Effector CD4-positive, alpha-beta T cell (primary cell): ENCODE data around the gene SLC43A2.

Source experiments
- DNase-seq: peaks from one replicate; pipeline ENCODE4 v3.0.0-alpha.2; 2020

SLC43A2 gene

DNA sequence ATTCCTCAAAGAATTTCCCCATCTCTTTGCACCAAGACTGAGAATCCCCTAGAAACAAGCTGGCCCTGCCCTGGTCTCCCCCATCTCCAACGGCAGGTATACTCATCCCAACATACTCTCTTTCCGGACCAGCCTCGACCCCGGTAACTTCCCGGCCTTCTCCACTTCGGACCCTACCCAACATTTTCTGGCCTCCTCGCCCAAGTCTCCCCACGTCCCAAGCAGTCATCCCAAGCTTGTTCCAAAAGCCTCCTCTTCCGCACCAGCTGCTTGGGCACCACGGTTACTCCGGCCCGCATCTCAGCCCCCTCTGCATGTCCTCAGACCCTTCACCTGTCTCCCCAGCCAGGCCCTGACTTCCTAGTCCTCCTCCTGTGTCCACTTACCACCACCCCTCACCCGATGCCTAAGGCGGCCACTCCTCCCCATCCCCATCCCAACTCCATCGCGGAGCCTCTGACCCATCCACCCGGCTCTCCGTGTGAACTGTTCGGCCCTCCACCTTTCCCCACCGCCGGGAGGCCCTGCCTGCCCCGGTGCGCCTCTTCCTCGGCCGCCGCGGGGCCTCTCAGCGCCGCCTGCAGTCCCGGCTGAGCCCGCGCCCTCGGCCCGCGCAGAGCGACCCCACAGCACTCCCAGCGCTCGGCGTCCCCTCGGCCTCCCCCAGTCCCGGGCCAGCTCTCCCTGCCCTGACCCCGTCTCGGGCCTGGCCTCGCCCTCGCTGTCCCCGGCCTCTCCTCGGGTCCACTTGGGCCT is 67.0 kb downstream of the SLC43A2 start:
- DNase-seq: peak; percentile 16

DNA sequence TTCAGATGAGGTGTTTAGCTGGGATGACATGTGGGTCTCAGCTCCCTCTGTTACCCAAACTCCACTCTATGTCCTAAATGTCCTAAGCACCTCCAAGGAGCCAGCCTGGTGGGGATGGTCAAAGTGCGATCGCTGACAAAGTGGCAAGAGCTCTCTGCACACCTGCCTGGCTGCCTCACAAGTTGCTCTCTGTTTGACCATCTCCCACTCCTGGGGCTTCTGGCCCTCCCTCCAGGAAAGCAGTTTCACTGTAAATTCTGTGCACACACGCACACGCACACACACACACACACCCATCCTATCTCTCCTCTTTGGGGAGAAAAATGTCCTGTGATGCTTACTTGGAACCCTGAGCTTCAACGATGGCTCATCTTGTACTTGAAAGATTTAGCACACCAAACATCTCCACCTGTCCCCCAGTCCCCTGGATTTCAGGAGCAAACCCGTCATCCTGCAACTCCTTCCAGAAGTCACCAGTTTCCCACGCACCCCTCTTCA is 67.7 kb downstream of the SLC43A2 start:
- DNase-seq: no peak

DNA sequence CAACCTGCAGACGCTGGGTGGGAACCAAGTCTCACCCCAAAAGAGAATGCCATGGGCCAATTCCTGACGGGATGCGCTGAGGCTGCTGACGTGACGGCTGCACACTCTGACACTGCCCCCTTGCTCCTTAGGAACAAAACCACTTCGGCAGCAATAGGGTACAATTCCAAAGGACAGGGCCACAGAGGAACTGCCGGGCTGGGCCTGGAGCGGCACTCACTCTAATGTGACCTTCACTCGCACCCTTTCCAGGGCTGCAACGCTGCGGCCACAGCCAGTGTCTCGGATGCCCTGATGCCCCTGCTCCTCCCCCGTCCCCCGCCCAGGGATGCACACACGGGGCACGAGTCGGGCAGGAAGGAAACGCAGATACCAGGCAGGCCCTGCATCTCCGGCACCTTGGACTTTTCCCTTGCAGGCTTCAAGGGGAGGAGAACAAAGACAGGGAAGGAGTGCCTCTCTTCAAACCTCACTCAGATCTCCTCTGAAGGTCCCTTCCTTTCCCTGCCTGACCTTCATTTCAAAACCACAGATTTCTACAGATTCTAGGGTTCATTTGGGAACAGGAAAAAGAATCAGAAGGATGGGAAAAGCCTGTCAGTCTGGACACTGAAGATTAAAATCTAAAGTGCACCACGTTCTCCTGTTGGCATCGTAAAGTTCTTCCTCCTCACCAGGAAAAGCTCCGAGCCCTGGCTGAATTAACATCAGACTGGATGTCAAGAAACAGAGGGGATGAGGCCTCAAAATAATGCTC is 68.4 kb downstream of the SLC43A2 start:
- no peak for DNase-seq

DNA sequence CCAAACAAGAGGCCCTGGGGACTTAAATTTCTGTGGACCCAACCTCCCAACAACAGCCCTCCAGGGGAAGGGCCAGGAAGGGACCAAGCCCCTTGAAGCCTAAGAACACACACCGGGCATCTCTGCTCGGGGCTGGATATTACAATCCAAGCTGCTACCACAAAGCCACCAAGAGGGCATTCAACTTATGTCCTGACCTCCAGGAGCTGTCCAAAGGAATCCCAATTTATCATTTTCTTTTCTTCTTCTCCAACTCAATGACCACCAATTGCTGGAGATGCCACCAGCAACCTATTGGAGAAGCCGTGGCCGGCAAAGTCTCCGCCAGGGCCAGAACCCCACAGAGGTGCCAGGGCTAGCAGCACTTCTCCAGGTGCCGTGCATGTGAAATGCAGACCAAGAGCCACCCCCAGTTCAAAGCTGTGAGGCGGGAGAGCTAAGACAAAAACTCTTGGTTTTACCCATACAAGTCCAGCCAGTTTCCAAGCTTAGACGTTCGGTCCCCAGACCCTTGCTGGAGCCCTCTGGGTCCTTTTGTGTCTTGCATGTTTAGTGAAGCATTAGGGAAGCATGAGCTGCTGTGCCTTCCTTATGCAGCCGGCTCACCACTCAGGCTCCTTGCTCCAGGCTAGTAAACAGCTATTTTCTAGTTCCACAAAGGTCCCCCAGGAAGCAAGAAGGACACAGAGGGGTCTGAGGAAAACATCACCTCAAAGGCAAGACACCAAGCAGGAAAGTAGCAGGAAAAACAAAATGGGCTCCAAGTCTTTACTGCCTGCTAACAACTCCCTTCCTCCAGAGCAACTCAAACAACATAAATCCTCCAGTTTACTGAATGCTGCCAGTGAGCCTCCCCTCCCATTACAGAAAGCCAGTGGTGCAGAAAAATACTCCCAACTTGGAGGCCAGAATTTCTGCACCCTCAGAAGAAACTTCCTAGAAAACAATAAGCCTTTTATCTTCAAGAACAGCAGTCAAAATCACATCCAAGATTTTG is 69.3 kb downstream of the SLC43A2 start:
- DNase-seq: no peak

DNA sequence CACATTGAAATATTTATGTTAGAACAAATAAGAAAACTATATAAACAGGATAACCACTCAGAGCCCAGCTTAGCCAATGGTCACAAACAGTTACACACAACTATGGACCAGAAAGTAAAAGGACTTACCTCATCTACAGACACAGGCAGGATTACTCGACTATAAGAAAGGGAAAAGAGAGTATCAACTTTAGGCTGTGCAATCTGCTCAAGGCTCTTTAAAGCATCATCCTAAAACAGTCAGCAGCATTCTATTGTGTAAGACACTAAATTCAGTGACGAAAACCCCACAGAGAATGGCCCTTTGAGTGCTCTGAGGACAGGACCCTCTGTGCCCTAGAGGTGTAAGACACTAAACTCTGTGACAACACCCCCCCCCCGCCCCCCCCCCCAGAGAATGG is 70.2 kb downstream of the SLC43A2 start:
- DNase-seq: no peak

DNA sequence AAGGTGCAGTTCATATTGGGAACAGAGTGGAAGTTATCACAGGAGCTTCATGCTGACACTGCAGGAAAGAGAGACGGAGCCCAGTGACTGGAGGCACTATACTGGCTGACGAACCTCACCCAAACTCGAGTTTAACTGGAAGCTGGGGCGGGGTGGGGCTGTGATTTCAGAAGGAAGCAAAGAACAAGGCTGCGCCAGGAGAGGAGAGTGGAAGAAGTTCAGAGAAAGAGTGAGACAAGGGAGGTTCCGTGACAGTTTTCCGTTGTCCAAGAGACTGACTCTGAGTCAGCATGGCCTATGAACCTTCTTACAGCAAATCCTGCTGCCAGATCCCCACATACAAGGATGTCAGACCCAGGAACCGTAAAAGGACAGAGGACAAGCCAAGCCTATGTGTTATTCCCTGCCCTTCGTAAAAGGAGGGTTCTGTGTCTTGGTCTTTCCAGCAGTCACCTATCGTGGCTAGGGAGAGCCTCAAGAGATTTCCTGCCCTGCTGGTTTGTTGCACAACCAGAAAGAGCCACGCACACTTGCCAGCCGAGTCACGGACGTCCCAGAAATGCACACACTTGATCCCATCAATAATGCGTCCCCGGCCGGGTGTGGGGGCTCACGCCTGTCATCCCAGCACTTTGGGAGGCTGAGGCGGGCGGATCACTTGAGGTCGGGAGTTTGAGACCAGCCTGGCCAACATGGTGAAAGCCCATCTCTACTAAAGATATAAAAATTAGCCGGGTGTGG is 71.1 kb downstream of the SLC43A2 start:
- no peak for DNase-seq

DNA sequence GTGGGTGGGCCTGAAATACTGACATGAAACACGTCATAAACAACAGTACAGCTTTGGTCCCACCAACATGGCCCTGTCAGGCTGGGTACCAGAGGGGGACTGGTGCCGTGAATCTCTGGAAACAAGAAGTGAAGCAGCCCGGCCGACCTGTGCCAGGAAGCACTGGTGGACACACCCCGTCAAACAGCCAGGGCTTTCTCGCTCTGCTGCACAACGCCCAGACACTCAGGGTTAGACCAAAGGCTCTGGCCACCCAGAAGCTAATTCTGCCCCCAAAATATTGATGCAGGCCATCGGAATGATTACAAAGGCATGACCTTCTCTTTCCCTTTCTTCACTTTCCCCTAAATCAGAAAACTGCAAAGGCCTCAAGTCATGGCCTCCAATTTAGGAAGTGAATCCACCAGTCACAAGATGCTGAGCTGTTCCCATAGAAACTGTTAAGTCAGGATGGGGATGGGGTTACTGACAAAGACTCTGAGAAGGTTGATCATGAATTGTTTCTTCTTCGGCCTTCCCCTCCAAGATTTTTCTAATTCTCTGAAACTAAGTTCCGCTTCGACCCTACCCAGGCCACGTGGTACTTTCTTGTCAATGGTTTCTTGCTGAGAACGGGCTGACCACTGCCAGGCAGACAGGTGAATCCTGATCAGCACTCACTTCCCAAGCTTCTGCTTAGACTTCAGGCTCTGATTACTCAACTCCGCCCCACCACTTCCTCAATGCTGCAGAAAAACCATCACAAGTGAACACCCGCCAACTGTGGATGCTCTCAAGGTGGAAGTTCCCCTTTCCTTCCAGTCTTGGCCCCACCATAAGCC is 72.8 kb downstream of the SLC43A2 start:
- DNase-seq: no peak

DNA sequence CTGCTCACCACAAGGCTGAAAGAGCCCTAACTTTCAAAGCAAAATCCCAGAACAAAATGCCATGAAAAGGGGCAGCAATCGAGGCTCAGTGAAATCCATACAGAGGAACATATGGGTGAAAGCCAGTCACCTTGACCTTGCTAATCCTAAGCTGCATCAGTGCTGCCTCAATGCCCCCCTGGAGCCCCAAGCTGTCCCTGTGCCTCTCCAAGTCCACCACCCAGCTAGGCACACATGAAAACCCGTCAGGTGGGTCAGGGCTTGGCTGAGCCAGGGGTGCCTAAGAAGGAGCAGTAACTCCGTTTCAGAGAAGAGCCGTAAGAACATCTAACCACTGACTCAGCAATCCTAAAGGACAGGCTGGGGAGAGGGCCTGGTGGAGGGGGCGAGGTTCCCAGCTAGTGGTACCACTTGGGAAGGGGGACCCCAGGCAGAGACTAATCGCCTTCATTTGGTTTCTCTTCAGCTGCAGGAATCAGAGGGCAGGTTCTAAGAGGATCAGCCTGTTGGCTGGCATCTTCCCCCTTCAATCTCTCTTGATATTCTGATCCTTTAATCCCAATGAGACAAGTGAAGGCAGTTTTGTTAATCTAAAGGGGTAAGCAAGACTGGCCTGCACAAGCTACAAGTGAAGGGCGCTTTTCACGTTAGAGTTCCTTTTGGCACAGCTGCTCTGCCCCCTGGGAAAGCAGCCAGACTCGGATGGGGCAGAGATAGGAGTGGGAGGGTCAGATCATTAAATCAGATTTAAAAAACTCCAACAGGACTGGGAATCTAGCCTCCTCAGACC is 73.7 kb downstream of the SLC43A2 start:
- DNase-seq: no peak

DNA sequence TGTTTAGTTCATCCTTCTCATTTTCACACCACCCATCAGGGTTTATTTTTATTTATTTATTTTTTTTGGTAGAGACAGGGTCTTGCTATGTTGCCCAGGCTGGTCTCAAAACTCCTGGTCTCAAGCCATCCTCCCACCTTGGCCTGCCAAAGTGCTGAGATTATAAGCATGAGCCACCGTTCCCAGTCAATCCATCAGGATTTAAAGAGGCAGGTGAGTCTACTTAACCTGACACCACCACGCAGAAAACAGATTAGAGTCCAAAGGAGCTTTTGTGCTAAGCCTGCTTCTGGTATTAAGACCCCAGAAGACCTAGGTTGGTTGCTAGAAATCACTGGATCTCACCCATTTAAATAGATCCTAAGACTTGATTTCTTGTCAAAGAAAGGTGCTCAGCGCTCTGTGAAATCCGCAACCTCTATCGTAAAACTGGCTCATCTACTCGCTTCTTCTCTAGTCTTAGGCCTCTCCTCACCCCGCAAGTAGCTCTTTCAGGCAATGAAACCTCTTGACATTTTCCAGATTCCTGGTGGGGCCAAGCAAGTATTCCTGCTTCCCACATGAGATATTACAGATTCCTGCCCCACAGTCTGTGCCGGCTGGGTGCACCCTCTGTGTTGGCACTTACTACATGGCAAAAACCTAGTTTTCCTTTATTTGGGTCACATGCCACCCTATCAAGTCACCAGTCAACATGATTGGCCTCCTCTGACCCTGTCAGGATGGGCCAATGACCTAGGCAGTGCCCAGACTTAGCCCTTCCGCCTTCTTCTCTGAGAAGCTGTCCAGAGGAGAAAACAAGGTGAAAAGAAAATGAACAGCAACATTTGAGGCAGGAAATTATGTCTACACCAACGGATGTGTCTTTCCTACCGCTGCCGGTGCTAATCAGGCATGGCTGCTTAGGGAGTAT is 75.0 kb downstream of the SLC43A2 start:
- DNase-seq: no peak

DNA sequence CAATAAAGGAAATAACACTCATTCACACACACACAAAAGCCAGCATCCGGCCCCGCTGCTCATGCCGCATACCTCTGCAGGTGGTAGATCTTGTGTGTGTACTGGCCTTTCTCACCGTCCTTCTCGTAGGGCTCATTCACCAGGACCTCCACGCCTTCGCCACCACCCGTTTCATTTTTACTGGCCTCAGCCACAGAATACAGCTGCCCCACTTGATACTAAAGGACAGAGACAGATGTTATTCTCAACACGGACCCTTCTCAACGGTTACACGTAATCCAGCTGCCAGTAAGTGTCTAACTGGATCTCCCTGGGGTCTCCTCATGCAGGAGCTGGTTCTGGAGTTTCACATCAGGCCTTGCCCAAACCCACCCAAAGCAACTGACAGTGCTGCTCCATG is 75.7 kb downstream of the SLC43A2 start:
- no peak for DNase-seq

DNA sequence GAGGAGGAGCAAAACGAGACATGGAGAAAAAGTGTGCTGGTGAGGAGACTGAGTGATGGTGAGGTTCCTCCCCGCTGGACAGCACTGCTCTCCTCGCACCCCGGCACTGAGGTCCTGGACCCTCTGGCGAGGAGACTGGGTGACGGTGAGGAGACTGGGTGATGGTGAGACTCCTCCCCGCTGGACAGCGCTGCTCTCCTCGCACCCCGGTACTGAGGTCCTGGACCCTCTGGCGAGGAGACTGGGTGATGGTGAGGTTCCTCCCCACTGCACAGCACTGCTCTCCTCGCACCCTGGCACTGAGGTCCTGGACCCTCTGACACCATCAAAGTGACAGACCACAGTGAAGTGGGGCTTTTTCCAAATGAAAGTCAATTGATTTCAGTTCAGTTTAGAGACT is 76.9 kb downstream of the SLC43A2 start:
- no peak for DNase-seq

DNA sequence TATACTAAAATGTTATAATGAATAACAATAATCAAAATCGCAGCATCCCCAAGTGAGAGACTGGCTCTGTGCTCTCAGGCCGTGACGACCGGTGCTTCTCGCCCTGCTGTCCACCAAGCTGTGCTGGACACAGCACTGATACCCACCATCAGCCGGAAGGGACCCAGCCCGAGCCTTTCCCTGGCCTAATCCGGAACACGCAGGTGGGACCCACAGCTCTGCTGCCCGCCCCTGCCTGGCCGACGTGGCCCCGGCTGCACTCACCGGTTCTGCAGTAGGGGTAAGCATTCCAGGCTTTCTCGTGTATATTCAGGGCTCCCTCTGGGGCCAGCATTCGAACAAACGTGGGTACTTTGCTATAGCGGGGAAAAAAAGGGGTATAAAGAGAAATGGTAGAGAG is 80.6 kb downstream of the SLC43A2 start:
- DNase-seq: no peak

DNA sequence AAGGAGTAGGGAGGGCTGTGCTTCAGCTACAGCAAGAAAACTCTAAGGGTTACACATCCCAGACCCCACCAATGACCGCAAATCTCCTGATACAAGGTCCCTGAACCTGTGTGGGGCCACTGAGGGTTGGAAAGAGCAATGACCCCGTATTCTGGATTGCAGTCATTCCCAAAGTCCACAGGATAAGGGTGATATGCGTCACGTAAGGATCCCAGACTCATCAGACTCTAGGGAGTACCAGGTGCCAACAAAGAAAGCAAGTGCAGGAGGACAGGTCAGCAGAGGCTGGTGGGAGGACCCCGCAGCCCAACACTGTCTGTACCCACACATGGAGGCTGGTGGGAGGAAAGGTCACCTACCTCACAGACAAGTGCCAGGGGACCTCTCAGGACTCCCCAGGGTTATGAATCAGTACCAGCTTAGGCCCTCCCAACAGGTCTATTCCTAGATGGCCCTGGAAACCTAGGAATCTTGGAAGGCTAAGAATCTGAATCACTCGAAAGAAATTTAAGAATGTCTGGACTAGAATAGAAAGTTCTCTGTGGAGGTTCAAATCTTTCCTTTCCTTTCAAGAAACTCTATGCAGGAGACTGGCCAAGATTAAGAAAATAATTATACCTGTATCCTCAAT is 82.2 kb downstream of the SLC43A2 start:
- no peak for DNase-seq

DNA sequence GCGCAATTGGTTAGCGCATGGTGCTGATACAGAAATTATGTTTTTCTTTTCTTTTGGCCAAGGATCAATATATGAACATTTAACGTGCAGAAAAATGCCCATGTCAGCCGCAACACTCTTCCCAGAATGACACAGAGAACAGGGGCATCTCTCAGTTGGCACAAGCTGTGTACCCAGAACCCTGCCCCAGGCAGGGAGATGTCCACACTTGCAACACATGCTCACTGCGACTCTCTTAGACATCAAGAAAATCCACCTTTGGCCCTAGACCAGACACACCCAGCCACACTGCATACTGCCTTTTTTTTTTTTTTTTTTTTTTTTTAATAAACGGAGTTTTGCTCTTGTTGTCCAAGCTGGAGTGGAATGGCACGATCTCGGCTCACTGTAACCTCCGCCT is 83.0 kb downstream of the SLC43A2 start:
- DNase-seq: no peak

DNA sequence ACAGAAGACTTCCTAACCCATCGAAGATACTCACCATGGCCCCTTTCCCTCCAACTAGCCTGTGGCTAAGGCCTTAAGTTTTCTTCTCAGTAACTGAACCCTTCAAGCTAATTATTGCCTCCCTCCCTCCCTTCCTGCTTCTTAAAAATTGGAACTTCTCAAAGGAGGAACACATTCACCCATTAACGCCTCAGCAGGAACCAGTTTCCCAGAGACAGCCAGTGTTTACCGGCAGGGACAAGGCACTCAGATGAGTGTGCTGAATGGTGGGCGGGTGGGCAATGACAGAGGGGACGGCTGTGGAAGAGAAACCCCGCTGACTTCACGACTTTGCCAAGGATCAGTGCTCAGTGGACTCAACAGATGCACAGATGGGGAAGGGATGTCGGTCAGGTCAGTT is 86.3 kb downstream of the SLC43A2 start:
- DNase-seq: no peak

DNA sequence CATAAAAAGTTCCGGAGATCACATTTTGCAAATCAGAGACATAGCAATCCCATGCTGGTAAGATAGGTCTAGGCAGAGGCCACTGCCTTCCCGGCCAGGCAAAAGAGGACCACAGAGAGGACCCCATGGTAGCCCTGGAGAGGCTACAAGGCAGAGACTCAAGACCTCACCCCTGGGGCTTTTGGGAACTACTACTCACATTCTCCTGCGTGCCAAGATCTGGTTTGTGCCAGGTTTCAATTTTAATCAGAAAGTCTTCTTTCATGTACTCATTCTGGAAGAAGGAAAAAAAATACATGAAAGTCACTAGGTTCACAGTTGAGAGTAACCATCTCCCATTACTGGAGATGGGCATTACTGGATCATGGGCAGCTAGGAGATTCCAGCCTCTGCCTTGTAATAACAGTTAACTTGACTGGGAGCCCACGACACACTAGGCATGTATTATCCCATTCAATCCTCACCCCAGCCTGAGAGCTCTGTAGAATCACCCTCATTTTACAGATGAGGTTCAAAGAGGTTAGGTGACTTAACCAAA is 87.2 kb downstream of the SLC43A2 start:
- no peak for DNase-seq

DNA sequence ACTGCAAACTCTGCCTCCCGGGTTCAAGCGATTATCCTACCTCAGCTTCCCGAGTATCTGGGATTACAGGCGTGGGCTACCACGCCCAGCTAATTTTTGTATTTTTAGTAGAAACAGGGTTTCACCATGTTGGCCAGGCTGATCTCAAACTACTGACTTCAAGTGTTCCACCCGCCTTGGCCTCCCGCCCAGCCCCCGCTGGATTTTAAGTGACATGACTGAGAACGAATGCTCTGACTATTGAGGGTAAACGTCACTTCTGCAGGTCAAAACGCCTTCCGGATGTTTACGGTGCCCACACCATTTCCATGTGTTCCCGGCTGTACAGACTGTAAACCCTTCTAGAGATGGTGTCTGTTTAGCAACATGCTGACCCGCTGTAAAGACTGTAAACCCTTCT is 88.8 kb downstream of the SLC43A2 start:
- DNase-seq: no peak

DNA sequence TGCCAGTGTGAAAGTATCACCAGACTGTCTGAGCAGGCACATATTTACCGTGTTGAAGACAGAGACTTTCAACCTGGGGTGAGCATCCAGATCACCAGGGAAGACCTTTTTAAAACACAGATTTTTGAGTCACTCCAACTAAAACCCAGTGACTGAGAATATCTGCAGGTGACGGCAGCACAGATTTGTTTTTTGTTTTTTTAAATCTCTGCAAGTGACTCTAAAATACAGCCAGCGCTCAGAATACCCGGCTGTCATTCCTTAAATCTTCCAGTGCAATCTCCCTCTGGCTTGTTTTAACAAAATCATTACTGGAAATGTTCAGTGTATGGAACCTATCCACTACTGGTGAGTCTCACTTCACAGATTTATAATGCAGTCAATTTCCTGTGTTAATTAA is 92.9 kb downstream of the SLC43A2 start:
- no peak for DNase-seq
